Endodermal cell (in vitro differentiated cells): ENCODE measurements around the gene LRMDA. TPM values are rescaled to one million over a fixed set of nuclear protein-coding genes. Genes with fewer than 3 reads are reported as not detected.
A peak's percentile ranks its signal among the peaks of the same experiment; 100 is the strongest.

Experiments used
- DNase-seq: peaks from one replicate; pipeline ENCODE4 v3.0.0-alpha.2; 2017
- H3K27ac ChIP-seq: 2 replicates; pipeline ENCODE4 v1.5.1; 2013; ENCODE audit warnings: mild to moderate bottlenecking, low read depth, low read length, moderate library complexity
- H3K27me3 ChIP-seq: 2 replicates; pipeline ENCODE4 v1.6.1; 2013; ENCODE audit warnings: mild to moderate bottlenecking, low read length, moderate library complexity; ENCODE audit not compliant: insufficient read depth, control insufficient read depth, poor library complexity, severe bottlenecking
- H3K36me3 ChIP-seq: 2 replicates; pipeline ENCODE4 v1.7.0; 2013; ENCODE audit warnings: mild to moderate bottlenecking, low read length, moderate library complexity; ENCODE audit not compliant: control insufficient read depth, insufficient read depth
- H3K4me1 ChIP-seq: one replicate; pipeline ENCODE4 v1.7.0; 2013; ENCODE audit warnings: low read length; ENCODE audit not compliant: control insufficient read depth, insufficient read depth
- H3K4me3 ChIP-seq: 2 replicates; pipeline ENCODE4 v1.5.1; 2013; ENCODE audit warnings: mild to moderate bottlenecking, low read length, moderate library complexity
- H3K9ac ChIP-seq: 2 replicates; pipeline ENCODE4 v1.6.1; 2013; ENCODE audit warnings: mild to moderate bottlenecking, low read length, moderate library complexity; ENCODE audit not compliant: poor library complexity, severe bottlenecking; ENCODE audit errors: extremely low read depth
- H3K9me3 ChIP-seq: 2 replicates; pipeline ENCODE4 v1.6.1; 2013; ENCODE audit warnings: mild to moderate bottlenecking, low read length, moderate library complexity; ENCODE audit not compliant: control insufficient read depth
- H3K27ac Mint-ChIP-seq: 2 replicates; pipeline ENCODE4 v1.8.0; 2020; ENCODE audit warnings: mixed read lengths
- H3K27me3 Mint-ChIP-seq: 2 replicates; pipeline ENCODE4 v1.8.0; 2021; ENCODE audit warnings: mild to moderate bottlenecking, mixed read lengths; ENCODE audit not compliant: insufficient read depth
- H3K36me3 Mint-ChIP-seq: 2 replicates; pipeline ENCODE4 v1.8.0; 2020; ENCODE audit warnings: low read depth, mixed read lengths
- H3K4me1 Mint-ChIP-seq: 2 replicates; pipeline ENCODE4 v1.8.0; 2020; ENCODE audit warnings: mixed read lengths
- H3K4me3 Mint-ChIP-seq: 2 replicates; pipeline ENCODE4 v1.8.0; 2020; ENCODE audit warnings: mild to moderate bottlenecking, moderate library complexity, mixed read lengths
- H3K9me3 Mint-ChIP-seq: 2 replicates; pipeline ENCODE4 v1.8.0; 2020; ENCODE audit warnings: mild to moderate bottlenecking, mixed read lengths
- WGBS, 2 experiments: methylation state at CpG; one replicate each; pipeline versions ENCODE4 v1.1.5 to v1.1.7; 2013; ENCODE audit warnings: missing lambda C conversion rate in 2 of 2, mixed read lengths in 1 of 2; ENCODE audit not compliant: insufficient coverage in 1 of 2, insufficient read length in 1 of 2; 5-methylcytosine and 5-hydroxymethylcytosine counted together
- total RNA-seq, 2 donors: library from RNA; stranded (reverse); fragmentation: NEBNext Ultra II Directional in 1 of 2; extraction: Animal tissue kit (Norgen Biotek cat#: 25700) in 1 of 2; gene quantifications; 2 replicates in 1 of 2; 3 replicates in 1 of 2; pipeline ENCODE4 v1.2.1, GENCODE V29; 2021
- TF ChIP-seq, protein P1 (sequence below): fragments of 200-600 bp; sonication (generic); conservative IDR thresholded peaks from 2 replicates; pipeline ENCODE4 v1.5.0; 2021; ENCODE audit warnings: antibody characterized with exemption, mild to moderate bottlenecking

LRMDA gene
- total RNA-seq, 2 donors from 2014 or later: 1.7 to 5.1 TPM

DNA sequence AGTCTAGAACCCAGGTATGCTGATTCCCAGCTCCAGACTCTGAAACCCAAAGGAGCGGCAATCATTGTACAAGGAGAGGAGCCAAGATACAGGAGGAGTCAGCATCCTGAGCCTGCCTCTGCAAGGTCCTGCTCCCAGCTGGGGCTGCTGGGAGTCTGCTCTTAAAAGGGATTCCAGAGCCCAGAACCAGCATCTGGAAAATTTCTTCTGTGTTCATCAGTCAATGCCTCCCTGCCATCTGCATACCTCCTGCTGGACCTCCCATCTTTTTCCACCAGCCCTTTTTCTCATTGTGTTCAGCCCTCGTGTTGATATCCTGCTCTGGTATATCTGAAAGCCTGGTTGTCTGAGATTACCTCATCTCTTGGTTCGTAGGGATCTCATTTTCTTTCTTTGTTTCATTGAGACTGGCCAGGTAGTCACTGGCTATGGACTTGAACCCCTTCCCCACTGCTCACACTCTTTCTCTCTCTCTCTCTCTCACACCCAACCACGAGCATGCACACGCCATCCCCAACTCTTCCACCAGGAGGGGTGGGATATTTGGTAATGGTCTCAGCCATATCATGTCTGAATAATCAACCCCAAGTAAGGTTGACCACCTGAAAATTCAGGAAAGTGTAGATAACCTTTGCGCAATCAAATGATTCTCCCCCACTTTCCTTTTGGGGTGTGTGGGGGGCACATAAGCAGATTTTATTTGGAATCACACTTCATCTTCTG is 608.8 kb downstream of the LRMDA start:
- Histone ChIP-seq H3K9me3 (peaks cover 17% of the 10 kb centered on the region), H3K4me3 (no peak overlapping the region), H3K27ac (no peak overlapping the region), H3K9ac (no peak overlapping the region), H3K4me1 (no peaks in the 10 kb centered on the region), H3K27me3 (peaks cover under 1% of the 10 kb centered on the region), H3K36me3 (no peaks in the 10 kb centered on the region)
- Mint-ChIP-seq H3K27ac (no peak overlapping the region), H3K27me3 (peaks cover 8% of the 10 kb centered on the region), H3K4me3 (no peak overlapping the region), H3K9me3 (peaks cover 21% of the 10 kb centered on the region), H3K4me1 (no peaks in the 10 kb centered on the region), H3K36me3 (no peaks in the 10 kb centered on the region)
- 92 to 93% methylated on average over 4 of the region's 6 CpGs for WGBS, 2 experiments
- TF ChIP-seq, protein P1, sequence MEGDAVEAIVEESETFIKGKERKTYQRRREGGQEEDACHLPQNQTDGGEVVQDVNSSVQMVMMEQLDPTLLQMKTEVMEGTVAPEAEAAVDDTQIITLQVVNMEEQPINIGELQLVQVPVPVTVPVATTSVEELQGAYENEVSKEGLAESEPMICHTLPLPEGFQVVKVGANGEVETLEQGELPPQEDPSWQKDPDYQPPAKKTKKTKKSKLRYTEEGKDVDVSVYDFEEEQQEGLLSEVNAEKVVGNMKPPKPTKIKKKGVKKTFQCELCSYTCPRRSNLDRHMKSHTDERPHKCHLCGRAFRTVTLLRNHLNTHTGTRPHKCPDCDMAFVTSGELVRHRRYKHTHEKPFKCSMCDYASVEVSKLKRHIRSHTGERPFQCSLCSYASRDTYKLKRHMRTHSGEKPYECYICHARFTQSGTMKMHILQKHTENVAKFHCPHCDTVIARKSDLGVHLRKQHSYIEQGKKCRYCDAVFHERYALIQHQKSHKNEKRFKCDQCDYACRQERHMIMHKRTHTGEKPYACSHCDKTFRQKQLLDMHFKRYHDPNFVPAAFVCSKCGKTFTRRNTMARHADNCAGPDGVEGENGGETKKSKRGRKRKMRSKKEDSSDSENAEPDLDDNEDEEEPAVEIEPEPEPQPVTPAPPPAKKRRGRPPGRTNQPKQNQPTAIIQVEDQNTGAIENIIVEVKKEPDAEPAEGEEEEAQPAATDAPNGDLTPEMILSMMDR: peak; percentile 66
- DNase-seq: peak; percentile 66

DNA sequence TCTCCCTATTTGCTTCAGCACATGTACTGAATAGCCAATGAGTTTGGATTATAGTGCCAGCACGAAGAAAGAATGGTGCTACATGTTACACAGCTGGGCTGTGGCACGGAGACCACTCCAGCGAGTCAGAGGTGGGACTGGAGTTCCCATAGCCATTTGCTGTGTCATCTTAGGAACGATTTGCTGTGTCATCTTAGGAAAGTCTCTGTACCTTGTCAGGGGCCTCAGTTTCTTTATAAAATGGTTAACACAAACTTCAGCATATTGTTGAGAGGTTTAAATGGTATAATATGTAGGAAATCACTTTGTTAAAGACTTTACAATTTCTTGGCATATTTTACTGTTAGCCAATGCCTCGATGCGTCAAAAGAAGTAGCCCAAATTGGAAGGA is 609.4 kb downstream of the LRMDA start:
- Mint-ChIP-seq H3K36me3 (no peaks in the 10 kb centered on the region), H3K27me3 (peaks cover 13% of the 10 kb centered on the region), H3K4me3 (no peak overlapping the region), H3K4me1 (no peaks in the 10 kb centered on the region), H3K27ac (no peak overlapping the region), H3K9me3 (peaks cover 21% of the 10 kb centered on the region)
- Histone ChIP-seq H3K4me3 (no peak overlapping the region), H3K9ac (no peak overlapping the region), H3K36me3 (no peaks in the 10 kb centered on the region), H3K27ac (no peak overlapping the region), H3K9me3 (peaks cover 17% of the 10 kb centered on the region), H3K4me1 (no peaks in the 10 kb centered on the region), H3K27me3 (peaks cover 6% of the 10 kb centered on the region)
- TF ChIP-seq, protein P1: no peak
- no peak for DNase-seq
- WGBS, 2 experiments: 92 to 93% methylated on average over 6 of the region's 6 CpGs

DNA sequence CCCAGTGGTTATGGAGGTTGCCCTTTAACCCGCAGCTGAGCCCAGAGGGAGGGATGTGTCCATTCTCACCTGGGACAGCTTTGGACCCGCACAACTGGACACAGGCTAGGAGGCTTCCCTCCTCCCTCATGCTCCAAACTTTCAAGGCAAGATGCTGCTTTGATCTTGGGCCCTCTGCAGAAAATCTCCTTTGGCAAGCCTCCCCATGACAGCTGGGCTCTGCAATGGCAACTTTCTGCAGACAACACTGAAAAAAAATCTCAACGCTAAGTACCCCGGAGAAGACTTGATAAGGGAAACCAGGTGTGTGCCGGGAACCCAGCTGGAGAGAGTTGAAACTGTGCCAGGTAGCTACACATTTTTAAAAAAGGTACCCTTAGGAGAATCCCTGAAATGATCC is 610.1 kb downstream of the LRMDA start:
- H3K27ac ChIP-seq: no peak overlapping the region
- H3K4me1 Mint-ChIP-seq: no peaks in the 10 kb centered on the region
- WGBS, 2 experiments: 89 to 94% methylated on average over 3 to 5 of the region's 5 CpGs
- no peak overlapping the region for H3K4me3 ChIP-seq
- TF ChIP-seq, protein P1: no peak
- H3K9me3 ChIP-seq: peaks cover 17% of the 10 kb centered on the region
- no peak for DNase-seq
- H3K36me3 ChIP-seq: no peaks in the 10 kb centered on the region
- H3K4me3 Mint-ChIP-seq: no peak overlapping the region
- peaks cover 7% of the 10 kb centered on the region for H3K27me3 ChIP-seq
- no peaks in the 10 kb centered on the region for H3K4me1 ChIP-seq
- no peak overlapping the region for H3K9ac ChIP-seq
- H3K27ac Mint-ChIP-seq: no peak overlapping the region
- peaks cover 17% of the 10 kb centered on the region for H3K27me3 Mint-ChIP-seq
- peaks cover 21% of the 10 kb centered on the region for H3K9me3 Mint-ChIP-seq
- H3K36me3 Mint-ChIP-seq: no peaks in the 10 kb centered on the region
